ENCODE results near the gene ZNF174. TPM values are rescaled to one million over a fixed set of nuclear protein-coding genes. Genes with fewer than 3 reads are reported as not detected.

The ZNF174 gene
- total RNA-seq, 1 donor from 2014 or later, result 4.0 TPM

DNA sequence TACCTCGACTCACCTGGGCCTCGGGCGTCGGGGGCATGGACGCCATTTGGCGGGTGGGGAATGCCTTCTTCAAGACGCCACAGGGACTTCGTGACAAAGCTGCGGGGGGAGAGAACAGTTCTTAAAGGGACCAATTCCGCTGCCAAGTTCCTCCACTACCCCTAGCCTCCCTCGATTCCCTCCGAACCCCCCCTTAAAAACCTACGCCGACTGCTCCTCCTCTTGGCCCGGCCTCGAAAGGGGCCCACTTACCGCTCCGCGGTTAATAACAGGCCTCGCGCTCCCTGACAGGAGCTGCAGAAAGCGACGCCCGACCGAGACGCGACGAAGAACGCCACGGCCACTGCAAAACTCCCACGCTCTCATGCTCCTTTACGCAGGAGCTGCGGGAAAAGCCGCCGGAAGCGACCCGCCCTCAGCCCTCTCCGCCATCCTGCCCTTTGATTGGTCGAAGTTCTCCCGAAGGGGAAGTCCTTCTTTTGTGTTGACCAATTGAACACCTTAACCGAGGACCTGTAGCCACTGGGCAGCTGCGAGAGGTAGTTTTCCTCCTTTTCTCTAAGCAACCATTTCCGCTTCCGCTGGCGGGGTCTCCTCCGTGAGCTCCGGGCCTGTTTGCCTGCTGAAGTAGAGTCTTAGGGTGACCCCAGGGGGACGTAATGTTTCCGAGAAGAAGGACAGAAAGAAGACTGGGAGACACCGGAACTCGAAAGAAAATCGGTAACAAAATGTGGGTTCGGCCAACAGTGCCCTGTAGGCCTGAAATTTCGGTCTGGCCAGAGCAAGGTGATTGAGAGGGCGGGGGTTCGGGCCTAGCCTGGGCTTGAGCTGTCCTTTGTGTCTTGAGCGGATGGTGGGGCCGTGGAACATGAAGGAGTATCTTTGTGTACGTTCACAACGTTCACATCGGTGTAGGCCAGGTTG is 42.4 kb downstream of the ZNF174 start, which contains the start of the genes NAA60 and ZNF597:
Gene NAA60, plus strand, starts transcription at position 573 of the 924 bp plus-strand sequence. CDS start 32,548 bp downstream, outside the sequence.
Gene ZNF597, minus strand, starts transcription at position 397 of the 924 bp plus-strand sequence. Its CDS starts 351 bp downstream, at position 46.
- ATAC-seq, result peak; percentile 97

DNA sequence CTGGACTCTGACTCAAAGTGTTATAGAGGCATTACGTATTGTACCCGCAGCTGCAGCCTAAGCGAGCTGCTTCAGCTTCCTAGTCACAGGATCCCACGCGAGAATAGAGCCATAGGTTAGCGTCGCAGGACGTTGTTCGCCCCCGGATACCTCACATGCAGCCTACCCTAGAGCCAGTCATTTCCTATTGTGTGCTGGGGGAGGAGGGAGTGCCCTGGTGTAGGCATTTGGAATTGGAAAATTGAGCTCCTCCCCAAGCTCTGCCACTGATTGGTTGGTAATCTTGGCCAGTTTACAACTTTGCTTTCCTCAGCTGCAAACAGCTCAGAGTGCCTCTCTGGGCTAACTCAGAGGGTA is 43.0 kb downstream of the ZNF174 start:
- ATAC-seq, result peak; percentile 83

DNA sequence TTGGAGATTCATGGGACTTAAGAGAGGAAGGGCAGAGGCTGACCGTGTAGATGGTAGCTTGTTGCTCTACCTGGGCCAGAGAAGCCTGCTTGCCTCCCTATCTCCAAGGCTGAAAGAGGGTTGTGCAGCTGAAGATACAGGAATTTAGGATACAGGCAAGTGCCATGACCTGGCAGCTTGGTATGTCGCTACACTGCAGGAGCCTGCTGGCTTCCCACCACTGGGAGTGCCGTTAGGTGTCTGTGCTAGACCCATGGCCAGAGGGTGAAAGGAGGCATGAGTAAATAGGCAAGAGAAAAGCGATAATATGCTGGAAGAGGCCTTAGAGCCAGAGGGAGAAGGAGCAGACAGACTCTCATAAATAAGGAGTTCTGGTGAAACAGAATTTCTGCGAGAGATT is 53.1 kb downstream of the ZNF174 start:
- ATAC-seq, result no peak

DNA sequence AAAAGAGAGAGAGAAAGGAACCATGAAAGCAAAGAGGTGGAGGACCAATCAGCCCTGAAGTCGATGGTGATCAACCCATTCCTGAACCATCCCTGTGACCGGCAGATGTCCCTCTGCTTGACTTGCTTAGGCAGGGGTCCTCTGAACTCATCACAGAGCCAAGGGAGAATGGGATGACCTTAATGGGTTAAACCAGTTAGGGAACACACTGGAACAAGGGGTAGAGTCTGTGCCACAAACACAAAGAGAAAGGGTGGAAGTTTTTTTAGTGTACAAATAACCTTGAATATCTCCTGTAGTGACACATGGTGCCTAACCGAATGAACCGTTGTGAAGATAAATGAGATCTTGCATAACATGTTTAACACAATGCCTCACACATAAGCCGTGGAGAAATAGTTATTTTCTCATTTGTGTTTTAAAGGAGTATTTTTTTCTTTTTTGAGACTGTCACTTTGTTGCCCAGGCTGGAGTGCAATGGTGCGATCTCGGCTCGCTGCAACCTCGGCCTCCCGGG is 53.7 kb downstream of the ZNF174 start:
- ATAC-seq, result no peak

DNA sequence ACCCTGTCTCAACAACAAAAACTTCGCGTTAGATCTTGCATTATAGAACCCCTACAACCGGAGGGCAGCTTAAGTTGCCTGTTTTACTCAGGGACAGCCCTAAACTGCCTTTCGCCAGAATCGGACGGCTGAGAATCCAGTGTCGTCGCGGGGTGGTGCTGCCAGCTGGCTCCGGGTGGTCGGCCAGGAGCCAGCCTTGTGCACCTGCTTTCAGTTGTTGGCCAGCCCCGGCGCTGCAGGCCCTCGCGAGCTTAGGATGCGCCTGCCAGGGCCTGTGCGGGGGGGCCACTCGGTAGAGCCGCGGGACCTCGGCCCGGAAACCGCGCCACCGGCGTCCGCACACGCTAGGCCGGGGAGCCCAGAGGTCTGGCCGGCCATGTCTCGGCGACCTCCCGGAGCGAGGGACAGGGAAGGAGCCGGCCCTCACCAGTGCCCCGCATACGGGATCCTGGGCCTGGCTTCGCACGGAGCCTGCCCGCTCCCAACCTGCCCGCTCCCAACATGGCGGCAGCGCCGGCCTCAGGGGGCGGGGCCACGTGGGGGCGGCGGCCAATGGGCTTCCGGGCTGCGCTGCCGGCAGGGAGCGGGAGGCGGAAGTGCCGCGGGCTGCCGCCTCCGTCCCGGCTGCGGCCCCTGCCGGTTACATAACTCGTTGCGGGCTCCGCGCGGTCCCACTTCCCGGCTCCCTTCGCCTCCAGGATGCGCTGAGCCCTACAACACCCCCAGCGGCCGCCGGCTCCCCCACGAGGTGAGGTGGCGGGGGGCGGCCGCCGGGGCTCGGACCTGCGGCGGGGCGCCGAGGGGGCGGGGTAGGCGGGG is 56.6 kb downstream of the ZNF174 start:
- peak; percentile 96 for ATAC-seq

DNA sequence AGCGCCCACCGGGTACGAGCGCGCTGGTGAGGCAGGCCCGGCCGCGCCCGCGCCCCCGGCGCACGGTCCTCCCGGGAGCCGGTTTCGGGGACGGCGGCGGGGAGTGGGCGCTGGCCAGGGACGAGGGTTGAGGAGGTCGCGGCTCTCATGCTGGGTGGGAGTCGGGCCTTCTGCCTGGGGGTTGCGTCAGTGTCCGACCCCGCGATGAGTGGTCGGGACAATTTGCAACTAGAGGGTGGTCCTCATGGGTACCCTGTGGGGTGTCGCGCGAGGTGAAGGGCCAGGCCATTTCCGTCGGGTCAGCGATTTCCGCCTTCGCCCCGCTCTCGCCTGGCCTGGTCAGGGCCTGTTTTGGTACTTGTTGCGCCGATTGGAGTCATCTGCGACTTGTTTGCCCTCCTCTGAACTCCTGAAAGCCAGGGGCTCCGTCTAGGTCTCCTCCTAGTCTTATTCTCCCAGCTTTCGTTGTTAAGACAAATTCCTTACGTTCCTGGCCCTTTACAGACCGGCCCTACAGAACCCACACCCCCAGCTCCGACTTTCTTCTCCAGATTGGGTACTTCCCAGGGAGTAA is 57.4 kb downstream of the ZNF174 start:
- no peak for ATAC-seq

DNA sequence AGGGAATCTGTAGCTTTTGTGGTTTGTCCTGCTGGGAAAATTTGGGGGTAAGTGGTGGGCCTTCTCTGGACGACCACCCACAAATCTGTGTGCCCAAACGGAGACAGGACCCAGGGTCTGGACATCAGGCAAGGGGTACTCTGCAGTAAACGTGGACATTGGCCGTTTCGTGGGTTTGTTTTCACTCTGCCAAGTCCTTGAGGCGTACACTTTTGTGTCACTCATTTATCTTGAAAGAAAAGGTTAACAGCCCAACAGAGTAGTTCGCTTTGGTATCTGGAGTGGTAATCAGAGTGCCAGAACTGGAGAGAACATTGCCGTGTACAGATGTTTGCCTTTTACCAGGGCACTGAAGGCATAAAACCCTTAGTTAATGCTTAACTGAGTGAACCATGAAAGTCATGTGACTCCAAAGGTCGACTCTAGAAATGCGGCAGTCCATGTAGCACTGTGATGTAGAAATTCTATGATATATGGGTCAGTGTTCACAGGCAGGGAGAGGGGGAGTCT is 57.9 kb downstream of the ZNF174 start:
- ATAC-seq, result no peak

Other genes starting within 250 kb of the ZNF174 start
- not detected for gene OR1F1, start 213.0 kb upstream of the ZNF174 start, total RNA-seq
- gene ZNF200, start 166.1 kb upstream of the ZNF174 start, total RNA-seq, result 4.1 TPM
- 0.52 TPM for gene MEFV, start 144.6 kb upstream of the ZNF174 start, total RNA-seq
- 9.3 TPM for gene ZNF263, start 117.7 kb upstream of the ZNF174 start, total RNA-seq
- gene TIGD7, start 95.8 kb upstream of the ZNF174 start, total RNA-seq, result 1.1 TPM
- gene ZNF75A, start 95.7 kb upstream of the ZNF174 start, total RNA-seq, result 10.4 TPM
- not detected for gene OR2C1, start 45.3 kb upstream of the ZNF174 start, total RNA-seq
- 5.8 TPM for gene ZSCAN32, start 211 bp upstream of the ZNF174 start, total RNA-seq
- 1.00 TPM for gene ZNF597, start 42.3 kb downstream of the ZNF174 start, total RNA-seq
- gene NAA60, start 42.5 kb downstream of the ZNF174 start, total RNA-seq, result 24.5 TPM
- gene C16orf90, start 94.3 kb downstream of the ZNF174 start, total RNA-seq, result not detected
- gene CLUAP1, start 99.8 kb downstream of the ZNF174 start, total RNA-seq, result 8.0 TPM
- gene NLRC3, start 176.2 kb downstream of the ZNF174 start, total RNA-seq, result 0.48 TPM
- gene SLX4, start 210.4 kb downstream of the ZNF174 start, total RNA-seq, result 4.0 TPM

Measured in esophagus mucosa (tissue), 1 donor.